ENCODE data around the gene EML3.
"Not testable (repeated sequence)": the region's sequence is repeated elsewhere in the genome, so short reads cannot be mapped to it uniquely, and the experiment has no call there.

The EML3 gene

GRCh38 chr11:62616957-62617356 lies 4.4 kb upstream of the EML3 start:
- not testable (repeated sequence) for DNase-seq

GRCh38 chr11:62615521-62615920 lies 2.9 kb upstream of the EML3 start:
- no peak for DNase-seq

- peak; percentile 65 for DNase-seq
Measured at GRCh38 chr11:62614275-62614674, 1.7 kb upstream of the EML3 start.

GRCh38 chr11:62613291-62613778 lies 760 bp upstream of the EML3 start:
- DNase-seq: no peak

- peak; percentile 64 for DNase-seq
Measured at GRCh38 chr11:62611705-62612365, 740 bp downstream of the EML3 start.

GRCh38 chr11:62610814-62611704 lies 1.5 kb downstream of the EML3 start:
- DNase-seq: no peak

- DNase-seq: no peak
Measured at GRCh38 chr11:62610403-62610802, 2.2 kb downstream of the EML3 start.

- DNase-seq: no peak
Measured at GRCh38 chr11:62608776-62609175, 3.8 kb downstream of the EML3 start.

GRCh38 chr11:62607714-62608113 lies 4.9 kb downstream of the EML3 start:
- no peak for DNase-seq

- no peak for DNase-seq
Measured at GRCh38 chr11:62605902-62606301, 6.7 kb downstream of the EML3 start.

GRCh38 chr11:62605467-62605866 lies 7.1 kb downstream of the EML3 start:
- no peak for DNase-seq

GRCh38 chr11:62604460-62605120 lies 8.0 kb downstream of the EML3 start:
- DNase-seq: no peak

- no peak for DNase-seq
Measured at GRCh38 chr11:62603776-62604299, 8.7 kb downstream of the EML3 start.

GRCh38 chr11:62603072-62603408 lies 9.5 kb downstream of the EML3 start:
- no peak for DNase-seq

- DNase-seq: no peak
Measured at GRCh38 chr11:62602141-62603071, 10.2 kb downstream of the EML3 start.

- DNase-seq: peak; percentile 100
Measured at GRCh38 chr11:62601372-62602140, 11.0 kb downstream of the EML3 start, which contains the start of gene MTA2. Gene MTA2, minus strand, starts transcription at chr11:62601865. Its CDS starts 415 bp downstream, at chr11:62601450.

- DNase-seq: peak; percentile 56
Measured at GRCh38 chr11:62601122-62601371, 11.5 kb downstream of the EML3 start.

- DNase-seq: peak; percentile 43
Measured at GRCh38 chr11:62600367-62601121, 12.0 kb downstream of the EML3 start.

GRCh38 chr11:62599901-62600300 lies 12.7 kb downstream of the EML3 start:
- DNase-seq: no peak

GRCh38 chr11:62599069-62599696 lies 13.4 kb downstream of the EML3 start:
- peak; percentile 96 for DNase-seq
